MG63 (cell line): Measurements from ENCODE around the gene TMEM141. TPM values are rescaled to one million over a fixed set of nuclear protein-coding genes. Genes with fewer than 3 reads are reported as not detected.
"Not testable (repeated sequence)": the region's sequence is repeated elsewhere in the genome, so short reads cannot be mapped to it uniquely, and the experiment has no call there.

Experiments
- DNase-seq: peaks from one replicate; pipeline ENCODE4 v3.0.0-alpha.2; 2020
- H3K27me3 ChIP-seq: fragments of 250-450 bp; sonication (Bioruptor Pico); 2 replicates; pipeline ENCODE4 v1.5.1; 2020; ENCODE audit warnings: mild to moderate bottlenecking, moderate library complexity
- H3K36me3 ChIP-seq: fragments of 250-450 bp; sonication (Bioruptor Pico); 2 replicates; pipeline ENCODE4 v1.5.1; 2020; ENCODE audit warnings: mild to moderate bottlenecking, moderate library complexity
- H3K4me3 ChIP-seq: fragments of 250-450 bp; sonication (Bioruptor Pico); 2 replicates; pipeline ENCODE4 v1.5.1; 2020; ENCODE audit warnings: mild to moderate bottlenecking, moderate library complexity
- H3K9me3 ChIP-seq: fragments of 250-450 bp; sonication (Bioruptor Pico); 2 replicates; pipeline ENCODE4 v1.5.1; 2020; ENCODE audit warnings: mild to moderate bottlenecking, moderate library complexity
- total RNA-seq: library from RNA; depleted of rRNA; stranded (reverse); fragments of >200 nt; shearing (Covaris generic); gene quantifications from 2 replicates; pipeline ENCODE4 v1.2.3, GENCODE V29; 2014; ENCODE audit warnings: low replicate concordance

TMEM141 gene
- total RNA-seq, 1 experiment from 2014 or later, result 57.5 TPM

DNA sequence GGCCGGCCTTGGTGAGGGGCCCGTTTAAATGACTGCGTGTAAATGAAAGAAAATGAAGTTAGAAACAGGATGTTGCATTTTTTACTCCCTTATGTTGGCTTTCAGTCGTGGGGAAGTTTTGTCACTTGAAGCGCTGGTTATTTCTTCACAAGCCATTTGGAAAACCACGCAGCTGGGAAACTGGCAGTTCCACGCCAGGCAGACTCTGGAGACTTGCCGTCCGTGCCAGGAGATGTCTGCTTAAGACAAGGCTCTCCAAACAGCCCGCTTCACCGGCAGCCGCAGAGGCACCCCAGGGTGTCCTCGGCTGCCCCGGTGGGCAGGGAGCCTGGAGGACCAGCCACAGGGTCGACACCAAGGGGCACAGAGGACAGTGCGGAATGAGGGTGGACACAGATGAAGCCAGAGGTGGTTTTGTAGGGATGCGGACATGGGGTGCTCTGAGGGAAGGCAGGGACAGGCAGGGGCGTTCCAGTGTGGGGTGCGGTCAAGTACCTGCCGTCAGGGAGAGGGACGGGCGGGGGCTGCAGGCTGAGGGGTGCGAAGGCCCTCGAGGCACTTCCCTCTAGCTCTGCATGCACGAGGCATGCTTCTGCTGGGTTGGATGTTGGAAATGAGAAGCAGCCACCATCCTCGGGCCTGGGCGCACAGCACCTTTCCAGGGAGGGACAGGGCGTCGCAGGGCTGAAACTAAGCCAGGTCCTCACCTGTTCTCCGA lies 40.0 kb downstream of the TMEM141 start:
- Histone ChIP-seq H3K27me3 (no peaks in the 10 kb centered on the region), H3K9me3 (no peaks in the 10 kb centered on the region), H3K36me3 (peaks cover 20% of the 10 kb centered on the region), H3K4me3 (no peak overlapping the region)
- DNase-seq, result no peak

- H3K36me3 ChIP-seq, result peaks cover 20% of the 10 kb centered on the region
- no peaks in the 10 kb centered on the region for H3K9me3 ChIP-seq
- DNase-seq, result no peak
- H3K27me3 ChIP-seq, result no peaks in the 10 kb centered on the region
- H3K4me3 ChIP-seq, result no peak overlapping the region
Measured at GRCh38 chr9:136831720-136832104, 40.6 kb downstream of the TMEM141 start.

GRCh38 chr9:136832581-136832980 lies 41.4 kb downstream of the TMEM141 start:
- Histone ChIP-seq H3K27me3 (no peaks in the 10 kb centered on the region), H3K9me3 (no peaks in the 10 kb centered on the region), H3K36me3 (peaks cover 20% of the 10 kb centered on the region), H3K4me3 (no peak overlapping the region)
- no peak for DNase-seq

DNA sequence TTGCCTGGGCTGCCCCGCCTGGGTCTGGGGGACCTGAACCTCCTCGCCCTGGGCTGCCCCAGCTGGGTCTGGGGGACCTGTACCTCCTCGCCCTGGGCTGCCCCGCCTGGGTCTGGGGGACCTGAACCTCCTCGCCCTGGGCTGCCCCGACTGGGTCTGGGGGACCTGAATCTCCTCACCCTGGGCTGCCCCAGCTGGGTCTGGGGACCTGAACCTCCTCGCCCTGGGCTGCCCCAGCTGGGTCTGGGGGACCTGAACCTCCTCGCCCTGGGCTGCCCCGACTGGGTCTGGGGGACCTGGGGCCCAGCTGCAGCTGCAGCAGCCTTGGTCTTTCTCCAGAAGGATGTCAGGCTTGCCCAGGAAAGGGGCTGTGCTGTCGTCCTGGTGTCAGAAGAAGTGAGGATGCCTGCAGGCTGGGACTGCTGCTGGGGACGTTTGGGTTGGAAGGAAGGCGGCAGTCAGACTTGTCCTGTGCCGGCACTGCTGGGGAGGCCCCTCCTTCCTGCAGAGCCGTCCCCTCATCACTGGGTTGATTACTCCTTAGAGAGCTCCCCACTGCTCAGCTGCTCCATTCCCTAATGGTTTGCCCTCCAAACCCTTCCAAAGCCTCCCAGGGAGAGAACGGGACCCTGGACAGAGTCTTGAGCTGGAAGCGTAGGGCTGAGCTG lies 42.4 kb downstream of the TMEM141 start:
- not testable (repeated sequence) for H3K9me3 ChIP-seq, H3K27me3 ChIP-seq, H3K4me3 ChIP-seq, DNase-seq
- peaks cover 17% of the 10 kb centered on the region for H3K36me3 ChIP-seq

DNA sequence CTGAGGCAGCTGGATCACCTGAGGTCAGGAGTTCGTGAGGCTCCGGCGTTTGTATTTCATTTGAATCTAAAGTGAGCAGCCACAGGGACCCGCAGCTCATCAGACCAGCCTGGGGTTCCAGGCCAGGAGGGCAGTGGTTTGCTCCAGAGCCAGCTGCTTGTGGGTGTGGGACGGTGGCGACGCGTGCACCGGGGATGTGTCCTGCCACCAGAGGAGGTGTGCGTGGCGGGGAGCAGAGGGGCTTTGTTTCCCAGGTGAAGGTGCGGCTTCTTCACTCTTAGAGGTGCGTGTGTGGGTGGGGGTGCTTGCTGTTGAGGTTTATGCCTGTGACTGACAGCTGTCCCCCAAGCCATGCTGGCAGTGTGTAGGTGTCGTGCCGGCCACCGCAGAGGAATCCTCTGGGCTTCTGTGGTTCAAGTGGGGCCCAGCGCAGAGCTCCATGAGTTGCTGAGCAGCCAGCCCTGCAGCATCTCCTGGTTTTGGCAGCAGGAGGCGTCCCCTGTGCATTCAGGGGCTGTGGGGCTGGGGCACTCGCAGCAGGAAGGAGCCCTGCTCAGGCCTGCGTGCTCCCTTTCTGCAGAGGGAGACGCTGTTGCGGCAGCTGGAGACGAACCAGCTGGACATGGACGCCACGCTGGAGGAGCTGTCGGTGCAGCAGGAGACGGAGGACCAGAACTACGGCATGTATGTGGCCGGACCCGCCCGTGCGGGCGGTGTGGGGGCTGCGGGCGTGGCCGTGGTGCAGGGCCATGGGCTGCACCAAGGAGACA lies 44.2 kb downstream of the TMEM141 start:
- Histone ChIP-seq H3K27me3 (no peaks in the 10 kb centered on the region), H3K4me3 (no peak overlapping the region), H3K36me3 (peaks cover 17% of the 10 kb centered on the region), H3K9me3 (no peaks in the 10 kb centered on the region)
- DNase-seq, result no peak

- H3K4me3 ChIP-seq, result no peak overlapping the region
- H3K9me3 ChIP-seq, result no peaks in the 10 kb centered on the region
- no peak for DNase-seq
- no peaks in the 10 kb centered on the region for H3K27me3 ChIP-seq
- H3K36me3 ChIP-seq, result peaks cover 10% of the 10 kb centered on the region
Measured at GRCh38 chr9:136835932-136836904, 45.1 kb downstream of the TMEM141 start.

DNA sequence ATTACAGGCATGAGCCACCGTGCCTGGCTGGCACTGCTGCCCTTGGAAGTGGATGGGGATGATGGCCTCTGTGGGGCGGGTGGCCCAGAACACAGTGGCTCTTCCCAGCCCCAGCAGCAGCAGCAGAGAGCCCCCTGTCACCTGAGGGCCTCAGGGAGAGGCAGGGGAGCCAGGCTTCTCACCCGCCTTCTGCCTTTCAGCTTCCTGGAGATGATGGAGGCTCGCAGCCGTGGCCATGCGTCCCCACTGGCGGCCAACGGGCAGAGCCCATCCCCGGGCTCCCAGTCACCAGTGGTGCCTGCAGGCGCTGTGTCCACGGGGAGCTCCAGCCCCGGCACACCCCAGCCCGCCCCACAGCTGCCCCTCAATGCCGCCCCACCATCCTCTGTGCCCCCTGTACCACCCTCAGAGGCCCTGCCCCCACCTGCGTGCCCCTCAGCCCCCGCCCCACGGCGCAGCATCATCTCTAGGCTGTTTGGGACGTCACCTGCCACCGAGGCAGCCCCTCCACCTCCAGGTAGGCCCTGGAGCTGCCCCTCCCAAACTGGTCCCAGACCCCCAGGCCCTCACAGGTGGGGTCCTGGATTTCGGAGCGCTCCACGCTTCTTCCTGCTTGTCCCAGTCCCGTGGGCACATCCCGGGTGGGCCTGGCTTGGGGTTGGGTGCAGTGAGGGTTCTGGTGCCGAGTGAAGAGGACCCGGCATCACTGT lies 46.2 kb downstream of the TMEM141 start:
- H3K36me3 ChIP-seq, result peaks cover 10% of the 10 kb centered on the region
- DNase-seq, result no peak
- H3K4me3 ChIP-seq, result no peak overlapping the region
- no peaks in the 10 kb centered on the region for H3K27me3 ChIP-seq
- H3K9me3 ChIP-seq, result no peaks in the 10 kb centered on the region

- DNase-seq, H3K9me3 ChIP-seq, H3K4me3 ChIP-seq, H3K27me3 ChIP-seq: not testable (repeated sequence)
- H3K36me3 ChIP-seq, result peaks cover 10% of the 10 kb centered on the region
Measured at GRCh38 chr9:136837856-136838277, 46.7 kb downstream of the TMEM141 start.

- Histone ChIP-seq H3K4me3 (no peak overlapping the region), H3K27me3 (no peaks in the 10 kb centered on the region), H3K36me3 (peaks cover 10% of the 10 kb centered on the region), H3K9me3 (no peaks in the 10 kb centered on the region)
- no peak for DNase-seq
Measured at GRCh38 chr9:136838314-136839228, 47.4 kb downstream of the TMEM141 start.

DNA sequence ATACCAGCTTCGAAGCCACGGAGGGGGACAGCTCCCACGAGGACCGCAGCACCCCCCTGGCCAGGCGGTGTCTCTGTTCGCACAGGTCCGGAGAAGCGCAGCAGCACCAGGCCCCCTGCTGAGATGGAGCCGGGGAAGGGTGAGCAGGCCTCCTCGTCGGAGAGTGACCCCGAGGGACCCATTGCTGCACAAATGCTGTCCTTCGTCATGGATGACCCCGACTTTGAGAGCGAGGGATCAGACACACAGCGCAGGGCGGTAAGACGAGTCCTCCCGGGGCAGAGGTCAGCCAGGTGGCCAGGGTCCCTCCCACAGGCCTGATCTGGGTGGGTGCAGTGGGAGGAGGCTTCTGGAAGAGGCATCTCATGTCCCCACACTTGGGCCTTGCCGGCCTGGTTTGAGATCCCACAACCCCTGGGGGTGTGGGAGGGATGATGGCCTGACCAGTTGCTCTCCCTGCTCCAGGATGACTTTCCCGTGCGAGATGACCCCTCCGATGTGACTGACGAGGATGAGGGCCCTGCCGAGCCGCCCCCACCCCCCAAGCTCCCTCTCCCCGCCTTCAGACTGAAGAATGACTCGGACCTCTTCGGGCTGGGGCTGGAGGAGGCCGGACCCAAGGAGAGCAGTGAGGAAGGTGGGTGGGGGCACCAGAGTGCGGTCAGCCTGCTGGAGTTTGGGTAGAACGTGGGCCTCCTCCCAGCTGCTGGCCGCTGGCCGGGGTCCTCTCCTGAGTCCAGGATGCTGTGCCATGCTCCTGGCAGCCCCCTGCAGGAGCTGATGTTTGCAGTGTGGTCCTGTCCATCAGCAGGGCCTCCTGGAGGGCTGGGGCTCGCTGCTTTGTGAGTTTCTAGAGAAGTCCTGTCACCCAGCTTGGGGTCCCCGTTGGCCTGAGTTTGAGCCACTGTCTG lies 48.3 kb downstream of the TMEM141 start:
- Histone ChIP-seq H3K9me3 (no peaks in the 10 kb centered on the region), H3K36me3 (peaks cover 10% of the 10 kb centered on the region), H3K4me3 (no peak overlapping the region), H3K27me3 (no peaks in the 10 kb centered on the region)
- DNase-seq, result no peak

- H3K4me3 ChIP-seq, result no peak overlapping the region
- H3K9me3 ChIP-seq, result no peaks in the 10 kb centered on the region
- no peaks in the 10 kb centered on the region for H3K27me3 ChIP-seq
- DNase-seq, result no peak
- peaks cover 10% of the 10 kb centered on the region for H3K36me3 ChIP-seq
Measured at GRCh38 chr9:136840140-136840876, 49.2 kb downstream of the TMEM141 start.

DNA sequence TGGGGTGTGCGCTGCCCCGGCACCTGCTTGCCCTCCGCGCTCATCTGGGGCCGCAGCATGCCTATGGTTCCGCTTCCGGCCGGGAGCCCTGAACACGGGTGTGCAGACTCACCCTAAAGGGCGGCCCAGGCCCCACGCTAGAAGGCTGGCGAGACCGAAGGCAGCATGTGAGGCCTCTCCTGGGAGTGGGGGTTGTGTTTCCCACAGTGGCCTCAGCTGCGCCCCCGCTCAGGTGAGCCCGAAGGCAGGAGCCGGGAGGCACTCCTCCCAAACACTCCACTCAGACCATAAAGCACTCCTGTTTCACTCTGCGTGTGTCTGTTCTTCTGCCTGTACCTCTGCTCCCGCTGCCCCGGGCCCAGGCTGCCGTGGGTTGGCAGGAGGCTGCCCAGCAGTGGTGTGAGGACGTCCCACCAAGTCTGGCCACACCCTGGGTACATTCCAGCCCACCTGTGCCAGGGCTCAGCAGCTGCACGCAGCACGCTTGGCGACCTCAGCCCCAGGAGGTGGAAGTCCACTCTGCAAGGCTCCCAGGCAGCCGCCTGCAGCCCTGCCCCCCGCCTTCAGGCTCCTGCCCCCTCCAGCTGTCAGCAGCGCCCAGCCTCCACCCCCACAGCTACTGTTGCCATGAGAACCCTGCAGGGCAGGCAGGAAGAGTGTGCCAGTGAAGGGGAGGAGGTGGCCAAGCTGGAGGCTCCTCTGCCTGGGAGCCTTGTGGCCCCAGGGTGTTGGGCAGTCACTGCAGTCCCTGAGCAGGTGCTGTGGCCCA lies 49.9 kb downstream of the TMEM141 start:
- Histone ChIP-seq H3K9me3 (no peaks in the 10 kb centered on the region), H3K4me3 (no peak overlapping the region), H3K27me3 (no peaks in the 10 kb centered on the region), H3K36me3 (peaks cover 7% of the 10 kb centered on the region; the same call in 1 of the 2 replicates)
- DNase-seq, result peak; percentile 76
